ENCODE results near the gene ZC2HC1C.

GRCh38 chr14:75081660-75082229 lies 12.3 kb downstream of the ZC2HC1C start:
- no peak for TF ChIP-seq ZNF280A (IDR thresholded peaks at IDR 0.05; ENCODE audit: low read depth, partially characterized antibody)
- TF ChIP-seq ATF2 (CRISPR knock-in tag; IDR thresholded peaks at IDR 0.05), result no peak
- no peak for TF ChIP-seq NFRKB (IDR thresholded peaks at IDR 0.05; ENCODE audit: low read depth)
- no peak for TF ChIP-seq CUX1 (CRISPR knock-in tag; IDR thresholded peaks at IDR 0.05)
- no peak for TF ChIP-seq HEY1 (CRISPR knock-in tag; IDR thresholded peaks at IDR 0.05; ENCODE audit: borderline replicate concordance)

Measured in K562 (cell line).